PC-9 (cell line): ENCODE measurements around the gene GZMA. TPM values are rescaled to one million over a fixed set of nuclear protein-coding genes. Genes with fewer than 3 reads are reported as not detected.

Experiments used
- Bru-seq: library from RNA; stranded (reverse); fragments of 400-500 nt; gene quantifications from one replicate; lab custom pipeline; 2021; lab: Mats Ljungman, UMichigan
- BruChase-seq, 2 experiments: library from RNA; stranded (reverse); fragments of 400-500 nt; gene quantifications; one replicate each; lab custom pipeline; 2021; lab: Mats Ljungman, UMichigan
- BruUV-seq: library from RNA; stranded (reverse); fragments of 400-500 nt; replicated peaks from 2 replicates; lab custom pipeline; 2021; lab: Mats Ljungman, UMichigan
- CTCF ChIA-PET: fragments of 300-600 bp; sonication (Branson Sonifier 250); formaldehyde crosslinking; loops from one replicate; lab custom pipeline; 2022; ENCODE audit warnings: antibody characterized with exemption; lab: Charles Lee
- POLR2A ChIA-PET: fragments of 300-600 bp; sonication (Branson Sonifier 250); formaldehyde crosslinking; loops from one replicate; lab custom pipeline; 2022; ENCODE audit warnings: antibody characterized with exemption; ENCODE audit not compliant: unreplicated experiment; lab: Charles Lee
- DNase-seq, 2 experiments: peaks; one replicate each; pipeline versions ENCODE4 v3.0.0 to v3.0.0-alpha.2; 2015 to 2022; ENCODE audit warnings: mixed read lengths in 1 of 2
- H2AFZ ChIP-seq: fragments of 200-600 bp; sonication (generic); 2 replicates; pipeline ENCODE4 v1.8.1; 2017; ENCODE audit warnings: antibody characterized with exemption
- H3F3A ChIP-seq: fragments of 200-600 bp; sonication (generic); 2 replicates; pipeline ENCODE4 v1.8.1; 2017; ENCODE audit warnings: antibody characterized with exemption, mild to moderate bottlenecking, low read depth; ENCODE audit not compliant: insufficient read depth
- H3K27ac ChIP-seq: fragments of 200-600 bp; sonication (generic); 2 replicates; pipeline ENCODE4 v1.6.1; 2016; ENCODE audit warnings: mixed run types
- H3K27me3 ChIP-seq: fragments of 200-600 bp; sonication (generic); 2 replicates; pipeline ENCODE4 v1.6.1; 2016; ENCODE audit warnings: low read depth, mixed run types; ENCODE audit not compliant: insufficient read depth
- H3K36me3 ChIP-seq: fragments of 200-600 bp; sonication (generic); 2 replicates; pipeline ENCODE4 v1.6.1; 2016; ENCODE audit warnings: low read depth, mixed run types
- H3K4me1 ChIP-seq: fragments of 200-600 bp; sonication (generic); replicated peaks from 2 replicates; pipeline ENCODE4 v1.6.1; 2016; ENCODE audit warnings: mixed run types; ENCODE audit not compliant: insufficient read depth
- H3K4me2 ChIP-seq: fragments of 200-600 bp; sonication (generic); 2 replicates; pipeline ENCODE4 v1.6.1; 2017; ENCODE audit warnings: mixed run types
- H3K4me3 ChIP-seq: fragments of 200-600 bp; sonication (generic); 2 replicates; pipeline ENCODE4 v1.6.1; 2016; ENCODE audit warnings: mixed run types
- H3K79me2 ChIP-seq: fragments of 200-600 bp; sonication (generic); 2 replicates; pipeline ENCODE4 v1.6.1; 2017; ENCODE audit warnings: low read depth, mixed run types
- H3K9me2 ChIP-seq: fragments of 200-600 bp; sonication (generic); 2 replicates; pipeline ENCODE4 v1.8.1; 2017; ENCODE audit warnings: mild to moderate bottlenecking; ENCODE audit not compliant: insufficient read depth
- H3K9me3 ChIP-seq: fragments of 200-600 bp; sonication (generic); 2 replicates; pipeline ENCODE4 v1.8.1; 2016; ENCODE audit warnings: low read depth; ENCODE audit not compliant: insufficient read depth
- H4K20me1 ChIP-seq: fragments of 200-600 bp; sonication (generic); 2 replicates; pipeline ENCODE4 v1.8.1; 2017; ENCODE audit not compliant: insufficient read depth
- CTCF ChIP-seq: fragments of 200-600 bp; sonication (generic); conservative IDR thresholded peaks from 2 replicates; pipeline ENCODE4 v1.6.1; 2017; ENCODE audit warnings: mixed run types, antibody characterized with exemption, mild to moderate bottlenecking, moderate library complexity
- EZH2 ChIP-seq: fragments of 200-600 bp; sonication (generic); IDR thresholded peaks from 2 replicates; pipeline ENCODE4 v1.8.0; 2017; ENCODE audit warnings: antibody characterized with exemption, low read depth
- intact Hi-C: fragments of 100-400 bp; cut with micrococcal nuclease; formaldehyde crosslinking; loops from one replicate; pipeline ENCODE4 v1.10.0; 2022; ENCODE audit not compliant: unreplicated experiment
- long read RNA-seq: library from polyadenylated mRNA; stranded (forward); transcript quantifications from one replicate; pipeline ENCODE4 v2.0.0, GENCODE V29; 2022
- total RNA-seq: library from RNA; stranded (reverse); gene quantifications from 2 replicates; pipeline ENCODE4 v1.2.3, GENCODE V29; 2021

Gene GZMA
- total RNA-seq (not detected in 2 replicates), Bru-seq, nascent RNA (not detected), BruChase-seq, experiment 1, labeled RNA remaining after a 2-hour chase (not detected), BruChase-seq, experiment 2, labeled RNA remaining after a 6-hour chase (not detected)
- long read RNA-seq, result 0 reads

- CTCF ChIA-PET, result no interaction called here
- no peak within 1 kb of the TSS for H3K4me3 ChIP-seq
- no peaks in the 10 kb centered on the region for H3K9me3 ChIP-seq
- intact Hi-C loops, result no loop called here
- H2AFZ ChIP-seq, result no peak within 1 kb of the TSS
- peaks cover 22% of the 10 kb centered on the region for H3K27me3 ChIP-seq
- POLR2A ChIA-PET, result no interaction called here
- H3K36me3 ChIP-seq, result no peaks in the 10 kb centered on the region
- H3K79me2 ChIP-seq, result no peaks in the 10 kb centered on the region
- no peak within 1 kb of the TSS for H3K27ac ChIP-seq
- H4K20me1 ChIP-seq, result no peaks in the 10 kb centered on the region
- H3F3A ChIP-seq, result no peaks in the 10 kb centered on the region
- H3K4me1 ChIP-seq, result no peaks in the 10 kb centered on the region
- no TSS peak for BruUV-seq
- DNase-seq, result no peak
- no peaks in the 10 kb centered on the region for H3K9me2 ChIP-seq
- TF ChIP-seq EZH2 (no peak), CTCF (no peak)
- H3K4me2 ChIP-seq, result no peak within 1 kb of the TSS
Observed at GRCh38 chr5:55102348-55102747, at the start of gene GZMA. Gene GZMA, plus strand, starts transcription at chr5:55102646. Its CDS starts 37 bp downstream, at chr5:55102683.

GRCh38 chr5:55055183-55055582 is 47.3 kb upstream of the GZMA start:
- TF ChIP-seq CTCF (no peak), EZH2 (no peak)
- Histone ChIP-seq H3K9me2 (no peaks in the 10 kb centered on the region), H2AFZ (no peak overlapping the region), H3K9me3 (no peaks in the 10 kb centered on the region), H3K4me3 (no peak overlapping the region), H3K36me3 (no peaks in the 10 kb centered on the region), H3K4me1 (no peaks in the 10 kb centered on the region), H3F3A (no peaks in the 10 kb centered on the region), H3K79me2 (no peaks in the 10 kb centered on the region), H3K4me2 (no peak overlapping the region), H4K20me1 (no peaks in the 10 kb centered on the region), H3K27me3 (no peaks in the 10 kb centered on the region), H3K27ac (no peak overlapping the region)
- no TSS peak for BruUV-seq
- POLR2A ChIA-PET, result no interaction called here
- DNase-seq, result no peak
- intact Hi-C loops, result no loop called here
- CTCF ChIA-PET, result no interaction called here

GRCh38 chr5:55062039-55062779 is 40.2 kb upstream of the GZMA start:
- Histone ChIP-seq H2AFZ (no peak overlapping the region), H3K9me3 (no peaks in the 10 kb centered on the region), H3K79me2 (no peaks in the 10 kb centered on the region), H3K27me3 (0 out of 2 replicates have a peak, but pooled peaks cover 7% of the 10 kb centered on the region), H3K27ac (no peak overlapping the region), H3K36me3 (no peaks in the 10 kb centered on the region), H4K20me1 (no peaks in the 10 kb centered on the region), H3K4me2 (no peak overlapping the region), H3K4me3 (no peak overlapping the region), H3K9me2 (no peaks in the 10 kb centered on the region), H3F3A (no peaks in the 10 kb centered on the region), H3K4me1 (no peaks in the 10 kb centered on the region)
- POLR2A ChIA-PET, result no interaction called here
- intact Hi-C loops, result no loop called here
- CTCF ChIA-PET, result no interaction called here
- no peak for DNase-seq
- no TSS peak for BruUV-seq
- TF ChIP-seq CTCF (no peak), EZH2 (no peak)
